T-helper 17 cell (primary cell): ENCODE data around the gene MKNK2. TPM values are rescaled to one million over a fixed set of nuclear protein-coding genes. Genes with fewer than 3 reads are reported as not detected.
"Not testable (repeated sequence)": the region's sequence is repeated elsewhere in the genome, so short reads cannot be mapped to it uniquely, and the experiment has no call there.

Experiments
- ATAC-seq: fragments of 150-1000 bp; cut with Tn5 transposase; 2 replicates; pipeline ENCODE4 v1.10.0; 2021; ENCODE audit warnings: mild to moderate bottlenecking, moderate library complexity
- DNase-seq, 3 donors: peaks; one replicate each; pipeline versions ENCODE4 v3.0.0 to v3.0.0-alpha.2; 2020 to 2021
- H3K9me3 ChIP-seq: one replicate; pipeline ENCODE4 v1.7.0; 2013; ENCODE audit warnings: low read length, mild to moderate bottlenecking; ENCODE audit not compliant: control insufficient read depth, poor library complexity, severe bottlenecking
- H3K27ac Mint-ChIP-seq: one replicate; pipeline ENCODE4 v1.8.0; 2022; ENCODE audit warnings: mild to moderate bottlenecking, moderate library complexity, mixed read lengths
- H3K27me3 Mint-ChIP-seq: one replicate; pipeline ENCODE4 v1.8.0; 2022; ENCODE audit warnings: mixed read lengths
- H3K36me3 Mint-ChIP-seq: one replicate; pipeline ENCODE4 v1.8.0; 2022; ENCODE audit warnings: low read depth, mixed read lengths
- H3K4me1 Mint-ChIP-seq: one replicate; pipeline ENCODE4 v1.8.0; 2022; ENCODE audit warnings: mild to moderate bottlenecking, mixed read lengths
- H3K4me3 Mint-ChIP-seq: one replicate; pipeline ENCODE4 v1.8.0; 2022; ENCODE audit warnings: mild to moderate bottlenecking, moderate library complexity, mixed read lengths
- total RNA-seq, 4 donors: library from RNA in 2 of 4; stranded (reverse) in 2 of 4; gene quantifications; one replicate each; pipeline ENCODE4 v1.2.3 and lab custom pipeline; 2022 to 2026

MKNK2 gene
- total RNA-seq, 2 donors from 2014 or later = 256 to 288 TPM

- peaks cover 61% of the 10 kb centered on the region for H3K4me1 Mint-ChIP-seq
- H3K27me3 Mint-ChIP-seq = no peaks in the 10 kb centered on the region
- H3K36me3 Mint-ChIP-seq = peaks cover 6% of the 10 kb centered on the region
- DNase-seq (no peak), ATAC-seq (peak; percentile 14)
- no peaks in the 10 kb centered on the region for H3K9me3 ChIP-seq
- peak overlapping the region; percentile 99 for H3K27ac Mint-ChIP-seq
- peak overlapping the region; percentile 79 for H3K4me3 Mint-ChIP-seq
These were observed 36.6 kb upstream of the MKNK2 start for GRCh38 chr19:2087621-2088100.

- H3K4me3 Mint-ChIP-seq = peak overlapping the region; percentile 79
- H3K36me3 Mint-ChIP-seq, H3K27me3 Mint-ChIP-seq, ATAC-seq, H3K9me3 ChIP-seq, DNase-seq: not testable (repeated sequence)
- peak overlapping the region; percentile 99 for H3K27ac Mint-ChIP-seq
- H3K4me1 Mint-ChIP-seq = peaks cover 66% of the 10 kb centered on the region
These were observed 35.9 kb upstream of the MKNK2 start for GRCh38 chr19:2086695-2087620.

GRCh38 chr19:2084993-2085720 lies 34.1 kb upstream of the MKNK2 start:
- Mint-ChIP-seq H3K4me3 (peak overlapping the region; percentile 98), H3K27ac (peak overlapping the region; percentile 99), H3K27me3 (no peaks in the 10 kb centered on the region), H3K4me1 (peaks cover 68% of the 10 kb centered on the region), H3K36me3 (peaks cover 6% of the 10 kb centered on the region)
- no peaks in the 10 kb centered on the region for H3K9me3 ChIP-seq
- ATAC-seq = peak; percentile 80
- peak; percentile 80 to 88 (median 84) for DNase-seq

- H3K4me3 Mint-ChIP-seq = peak overlapping the region; percentile 98
- no peaks in the 10 kb centered on the region for H3K27me3 Mint-ChIP-seq
- H3K9me3 ChIP-seq = no peaks in the 10 kb centered on the region
- DNase-seq (peak in 2 of 3 donors; percentile 42 to 58), ATAC-seq (peak; percentile 35)
- H3K27ac Mint-ChIP-seq = peak overlapping the region; percentile 99
- peaks cover 6% of the 10 kb centered on the region for H3K36me3 Mint-ChIP-seq
- H3K4me1 Mint-ChIP-seq = peaks cover 61% of the 10 kb centered on the region
These were observed 32.3 kb upstream of the MKNK2 start for GRCh38 chr19:2083174-2083854.

GRCh38 chr19:2081873-2082810 lies 31.1 kb upstream of the MKNK2 start:
- H3K27me3 Mint-ChIP-seq = no peaks in the 10 kb centered on the region
- ATAC-seq = peak; percentile 38
- DNase-seq = peak in 1 of 3 donors; percentile 41
- peak overlapping the region; percentile 98 for H3K4me3 Mint-ChIP-seq
- peaks cover 50% of the 10 kb centered on the region for H3K4me1 Mint-ChIP-seq
- peak overlapping the region; percentile 99 for H3K27ac Mint-ChIP-seq
- peaks cover 6% of the 10 kb centered on the region for H3K36me3 Mint-ChIP-seq
- H3K9me3 ChIP-seq = no peaks in the 10 kb centered on the region

GRCh38 chr19:2080336-2080988 lies 29.4 kb upstream of the MKNK2 start:
- DNase-seq = no peak
- Mint-ChIP-seq H3K27ac (peak overlapping the region; percentile 99), H3K36me3 (peaks cover 6% of the 10 kb centered on the region), H3K4me3 (peak overlapping the region; percentile 72), H3K4me1 (peaks cover 40% of the 10 kb centered on the region), H3K27me3 (no peaks in the 10 kb centered on the region)
- no peak for ATAC-seq
- H3K9me3 ChIP-seq = no peaks in the 10 kb centered on the region

- ATAC-seq = no peak
- H3K4me3 Mint-ChIP-seq = peak overlapping the region; percentile 72
- peaks cover 3% of the 10 kb centered on the region for H3K36me3 Mint-ChIP-seq
- no peaks in the 10 kb centered on the region for H3K9me3 ChIP-seq
- H3K27me3 Mint-ChIP-seq = no peaks in the 10 kb centered on the region
- no peak for DNase-seq
- H3K4me1 Mint-ChIP-seq = peaks cover 35% of the 10 kb centered on the region
- peak overlapping the region; percentile 99 for H3K27ac Mint-ChIP-seq
These were observed 28.8 kb upstream of the MKNK2 start for GRCh38 chr19:2079865-2080301.

- no peaks in the 10 kb centered on the region for H3K9me3 ChIP-seq
- H3K27ac Mint-ChIP-seq = peak overlapping the region; percentile 99
- ATAC-seq (no peak), DNase-seq (no peak)
- no peaks in the 10 kb centered on the region for H3K27me3 Mint-ChIP-seq
- H3K36me3 Mint-ChIP-seq = peaks cover 3% of the 10 kb centered on the region
- peaks cover 38% of the 10 kb centered on the region for H3K4me1 Mint-ChIP-seq
- peak overlapping the region; percentile 72 for H3K4me3 Mint-ChIP-seq
These were observed 28.2 kb upstream of the MKNK2 start for GRCh38 chr19:2079076-2079864.

GRCh38 chr19:2077833-2078619 lies 27.0 kb upstream of the MKNK2 start:
- ATAC-seq (no peak), DNase-seq (no peak)
- H3K36me3 Mint-ChIP-seq = no peaks in the 10 kb centered on the region
- peaks cover 36% of the 10 kb centered on the region for H3K4me1 Mint-ChIP-seq
- H3K27me3 Mint-ChIP-seq = no peaks in the 10 kb centered on the region
- peak overlapping the region; percentile 15 for H3K4me3 Mint-ChIP-seq
- no peaks in the 10 kb centered on the region for H3K9me3 ChIP-seq
- H3K27ac Mint-ChIP-seq = peak overlapping the region; percentile 99

GRCh38 chr19:2077398-2077797 lies 26.4 kb upstream of the MKNK2 start:
- Mint-ChIP-seq H3K4me3 (no peak overlapping the region), H3K4me1 (peaks cover 33% of the 10 kb centered on the region), H3K27me3 (no peaks in the 10 kb centered on the region), H3K36me3 (peaks cover 2% of the 10 kb centered on the region), H3K27ac (peak overlapping the region; percentile 99)
- ATAC-seq (no peak), DNase-seq (no peak)
- no peaks in the 10 kb centered on the region for H3K9me3 ChIP-seq
